ENCODE measurements around the gene CLEC7A.

DNA sequence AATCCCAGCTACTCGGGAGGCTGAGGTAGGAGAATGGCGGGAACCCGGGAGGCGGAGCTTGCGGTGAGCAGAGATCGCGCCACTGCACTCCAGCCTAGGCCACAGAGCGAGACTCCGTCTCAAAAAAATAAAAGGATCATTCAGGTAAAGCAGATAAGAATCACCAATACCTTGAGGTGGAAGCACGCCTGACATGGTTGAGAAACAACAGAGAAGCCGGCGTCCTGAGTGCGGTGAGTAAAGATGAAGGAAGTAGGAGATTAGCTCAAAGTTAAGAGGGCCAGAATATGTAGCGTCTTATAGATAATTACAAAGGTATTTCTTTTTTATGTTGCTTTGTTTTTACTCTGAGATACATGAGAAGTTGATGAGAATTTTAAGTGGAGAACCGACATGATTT lies 14.7 kb downstream of the CLEC7A start:
- no peak for TF ChIP-seq EZH2phosphoT487 (conservative IDR thresholded peaks at IDR 0.05; ENCODE audit: low read length)
- TF ChIP-seq, protein P1, sequence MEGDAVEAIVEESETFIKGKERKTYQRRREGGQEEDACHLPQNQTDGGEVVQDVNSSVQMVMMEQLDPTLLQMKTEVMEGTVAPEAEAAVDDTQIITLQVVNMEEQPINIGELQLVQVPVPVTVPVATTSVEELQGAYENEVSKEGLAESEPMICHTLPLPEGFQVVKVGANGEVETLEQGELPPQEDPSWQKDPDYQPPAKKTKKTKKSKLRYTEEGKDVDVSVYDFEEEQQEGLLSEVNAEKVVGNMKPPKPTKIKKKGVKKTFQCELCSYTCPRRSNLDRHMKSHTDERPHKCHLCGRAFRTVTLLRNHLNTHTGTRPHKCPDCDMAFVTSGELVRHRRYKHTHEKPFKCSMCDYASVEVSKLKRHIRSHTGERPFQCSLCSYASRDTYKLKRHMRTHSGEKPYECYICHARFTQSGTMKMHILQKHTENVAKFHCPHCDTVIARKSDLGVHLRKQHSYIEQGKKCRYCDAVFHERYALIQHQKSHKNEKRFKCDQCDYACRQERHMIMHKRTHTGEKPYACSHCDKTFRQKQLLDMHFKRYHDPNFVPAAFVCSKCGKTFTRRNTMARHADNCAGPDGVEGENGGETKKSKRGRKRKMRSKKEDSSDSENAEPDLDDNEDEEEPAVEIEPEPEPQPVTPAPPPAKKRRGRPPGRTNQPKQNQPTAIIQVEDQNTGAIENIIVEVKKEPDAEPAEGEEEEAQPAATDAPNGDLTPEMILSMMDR (IDR thresholded peaks at IDR 0.05; ENCODE audit: insufficient read depth, low read length, poor library complexity, severe bottlenecking) = no peak

Measured in SU-DHL-6 (cell line).